ENCODE measurements around the gene DYNC2H1. TPM values are rescaled to one million over a fixed set of nuclear protein-coding genes. Genes with fewer than 3 reads are reported as not detected.

Gene DYNC2H1
- total and polyA plus RNA-seq, 4 donors: 6.4 to 102 (median 23.7) TPM

DNA sequence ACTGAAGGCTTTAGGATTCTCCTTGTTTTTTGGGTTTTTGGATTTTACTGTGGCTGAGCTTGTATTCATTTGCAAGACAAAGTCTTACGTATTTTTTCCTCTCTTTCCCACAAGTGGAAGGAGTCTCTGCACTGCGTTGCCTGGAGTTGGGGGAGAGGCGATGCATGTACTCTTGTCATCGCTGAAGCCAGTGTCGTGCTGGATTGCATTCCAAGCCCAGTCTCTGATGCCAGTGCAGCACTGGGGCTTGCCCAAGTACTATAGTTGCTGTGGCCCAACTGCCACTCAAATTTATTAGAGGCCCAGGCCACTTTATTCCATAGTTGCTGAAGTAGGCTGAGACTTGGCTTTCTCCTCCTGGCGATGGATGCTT is 230.2 kb downstream of the DYNC2H1 start:
- ATAC-seq (ENCODE audit: insufficient read depth, low FRiP score): no peak
- no peaks in the 10 kb centered on the region for H3K9me3 ChIP-seq (ENCODE audit: control insufficient read depth in 4 of 4, insufficient read depth in 3 of 4, low read length in 3 of 4)
- TF ChIP-seq, protein P1, sequence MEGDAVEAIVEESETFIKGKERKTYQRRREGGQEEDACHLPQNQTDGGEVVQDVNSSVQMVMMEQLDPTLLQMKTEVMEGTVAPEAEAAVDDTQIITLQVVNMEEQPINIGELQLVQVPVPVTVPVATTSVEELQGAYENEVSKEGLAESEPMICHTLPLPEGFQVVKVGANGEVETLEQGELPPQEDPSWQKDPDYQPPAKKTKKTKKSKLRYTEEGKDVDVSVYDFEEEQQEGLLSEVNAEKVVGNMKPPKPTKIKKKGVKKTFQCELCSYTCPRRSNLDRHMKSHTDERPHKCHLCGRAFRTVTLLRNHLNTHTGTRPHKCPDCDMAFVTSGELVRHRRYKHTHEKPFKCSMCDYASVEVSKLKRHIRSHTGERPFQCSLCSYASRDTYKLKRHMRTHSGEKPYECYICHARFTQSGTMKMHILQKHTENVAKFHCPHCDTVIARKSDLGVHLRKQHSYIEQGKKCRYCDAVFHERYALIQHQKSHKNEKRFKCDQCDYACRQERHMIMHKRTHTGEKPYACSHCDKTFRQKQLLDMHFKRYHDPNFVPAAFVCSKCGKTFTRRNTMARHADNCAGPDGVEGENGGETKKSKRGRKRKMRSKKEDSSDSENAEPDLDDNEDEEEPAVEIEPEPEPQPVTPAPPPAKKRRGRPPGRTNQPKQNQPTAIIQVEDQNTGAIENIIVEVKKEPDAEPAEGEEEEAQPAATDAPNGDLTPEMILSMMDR (IDR thresholded peaks at IDR 0.05; ENCODE audit: control extremely low read depth, extremely low read depth): no peak
- H3K4me3 ChIP-seq: no peak overlapping the region
- 87 to 97% methylated on average over 6 of the region's 6 CpGs for WGBS, 2 donors
- H3K4me1 ChIP-seq (ENCODE audit: control insufficient read depth in 5 of 5, insufficient read depth in 5 of 5, low read length in 5 of 5): peaks cover 0 to 3% (median 0%) of the 10 kb centered on the region in 5 donors
- H3K27ac ChIP-seq (ENCODE audit: low read depth in 1 of 2, low read length in 1 of 2): no peak overlapping the region
- H3K9ac ChIP-seq (ENCODE audit: insufficient read depth in 1 of 2, low read length in 2 of 2): no peak overlapping the region
- no peak for DNase-seq
- H3K36me3 ChIP-seq (ENCODE audit: control insufficient read depth in 4 of 4, insufficient read depth in 4 of 4, low read length in 4 of 4): peaks cover 0 to 2% (median 0%) of the 10 kb centered on the region in 4 donors
- H3K27me3 ChIP-seq (ENCODE audit: control insufficient read depth in 3 of 3, insufficient read depth in 3 of 3, low read length in 2 of 3): no peaks in the 10 kb centered on the region

- 45 to 76% methylated on average over 1 of the region's 1 CpG for WGBS, 2 donors
Measured at GRCh38 chr11:103340956-103341355, 231.7 kb downstream of the DYNC2H1 start.

GRCh38 chr11:103344886-103345285 is 235.7 kb downstream of the DYNC2H1 start:
- Histone ChIP-seq H3K4me1 (ENCODE audit: control insufficient read depth in 5 of 5, insufficient read depth in 5 of 5, low read length in 5 of 5) (peaks cover 0 to 3% (median 0%) of the 10 kb centered on the region in 5 donors), H3K36me3 (ENCODE audit: control insufficient read depth in 4 of 4, insufficient read depth in 4 of 4, low read length in 4 of 4) (no peaks in the 10 kb centered on the region), H3K4me3 (no peak overlapping the region), H3K27ac (ENCODE audit: low read depth in 1 of 2, low read length in 1 of 2) (no peak overlapping the region), H3K9me3 (ENCODE audit: control insufficient read depth in 4 of 4, insufficient read depth in 3 of 4, low read length in 3 of 4) (no peaks in the 10 kb centered on the region), H3K9ac (ENCODE audit: insufficient read depth in 1 of 2, low read length in 2 of 2) (no peak overlapping the region), H3K27me3 (ENCODE audit: control insufficient read depth in 3 of 3, insufficient read depth in 3 of 3, low read length in 2 of 3) (no peaks in the 10 kb centered on the region)
- ATAC-seq (ENCODE audit: insufficient read depth, low FRiP score) (no peak), DNase-seq (no peak)
- TF ChIP-seq, protein P1 (IDR thresholded peaks at IDR 0.05; ENCODE audit: control extremely low read depth, extremely low read depth): no peak
- WGBS, 2 donors: 55 to 67% methylated on average over 4 of the region's 4 CpGs

More at GRCh38 chr11:103340956-103341355, 231.7 kb downstream of the DYNC2H1 start:
- H3K4me3 ChIP-seq: no peak overlapping the region
- H3K4me1 ChIP-seq (ENCODE audit: control insufficient read depth in 5 of 5, insufficient read depth in 5 of 5, low read length in 5 of 5): peaks cover 0 to 3% (median 0%) of the 10 kb centered on the region in 5 donors
- no peak for ATAC-seq (ENCODE audit: insufficient read depth, low FRiP score)
- no peak overlapping the region for H3K9ac ChIP-seq (ENCODE audit: insufficient read depth in 1 of 2, low read length in 2 of 2)
- no peak overlapping the region for H3K27ac ChIP-seq (ENCODE audit: low read depth in 1 of 2, low read length in 1 of 2)
- H3K36me3 ChIP-seq (ENCODE audit: control insufficient read depth in 4 of 4, insufficient read depth in 4 of 4, low read length in 4 of 4): peaks cover 0 to 2% (median 0%) of the 10 kb centered on the region in 4 donors
- H3K9me3 ChIP-seq (ENCODE audit: control insufficient read depth in 4 of 4, insufficient read depth in 3 of 4, low read length in 3 of 4): no peaks in the 10 kb centered on the region
- TF ChIP-seq, protein P1 (IDR thresholded peaks at IDR 0.05; ENCODE audit: control extremely low read depth, extremely low read depth): no peak
- H3K27me3 ChIP-seq (ENCODE audit: control insufficient read depth in 3 of 3, insufficient read depth in 3 of 3, low read length in 2 of 3): no peaks in the 10 kb centered on the region
- peak in 2 of 3 donors; percentile 83 to 86 for DNase-seq

DNA sequence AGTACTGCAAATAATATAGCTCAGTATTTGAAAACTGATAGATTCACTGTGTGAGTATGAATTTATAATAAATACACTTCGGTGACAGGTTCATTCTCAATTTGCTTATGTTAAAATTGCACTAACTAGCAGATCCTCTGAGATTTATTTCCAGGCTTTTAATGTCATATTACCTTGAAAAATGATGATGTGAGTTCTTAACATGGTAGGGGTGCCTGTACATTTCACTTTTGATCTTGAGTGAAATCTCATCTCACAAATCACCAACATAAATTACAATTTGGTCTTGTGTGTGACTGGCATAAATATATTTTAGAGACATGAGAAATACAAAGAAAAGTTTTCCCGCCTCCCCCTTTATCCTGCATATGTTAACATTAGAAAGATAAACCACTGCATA is 240.4 kb downstream of the DYNC2H1 start:
- ATAC-seq (ENCODE audit: insufficient read depth, low FRiP score) (no peak), DNase-seq (no peak)
- Histone ChIP-seq H3K9ac (ENCODE audit: insufficient read depth in 1 of 2, low read length in 2 of 2) (no peak overlapping the region), H3K27me3 (ENCODE audit: control insufficient read depth in 3 of 3, insufficient read depth in 3 of 3, low read length in 2 of 3) (no peaks in the 10 kb centered on the region), H3K27ac (ENCODE audit: low read depth in 1 of 2, low read length in 1 of 2) (no peak overlapping the region), H3K36me3 (ENCODE audit: control insufficient read depth in 4 of 4, insufficient read depth in 4 of 4, low read length in 4 of 4) (no peaks in the 10 kb centered on the region), H3K4me1 (ENCODE audit: control insufficient read depth in 5 of 5, insufficient read depth in 5 of 5, low read length in 5 of 5) (no peaks in the 10 kb centered on the region), H3K9me3 (ENCODE audit: control insufficient read depth in 4 of 4, insufficient read depth in 3 of 4, low read length in 3 of 4) (no peaks in the 10 kb centered on the region), H3K4me3 (no peak overlapping the region)
- TF ChIP-seq, protein P1 (IDR thresholded peaks at IDR 0.05; ENCODE audit: control extremely low read depth, extremely low read depth): no peak
- 95 to 96% methylated on average over 2 of the region's 2 CpGs for WGBS, 2 donors
